RWPE2 (cell line): ENCODE results near the gene DST.

Source experiments
- ATAC-seq: fragments of 200-7000 bp; cut with Tn5 transposase; 3 replicates; pipeline ENCODE4 v1.9.1; 2021; ENCODE audit warnings: low read depth
- DNase-seq: peaks from one replicate; pipeline ENCODE4 v3.0.0-alpha.2; 2020; ENCODE audit warnings: low spot score
- H3K27ac ChIP-seq: fragments of 450-650 bp; 2 replicates; pipeline ENCODE4 v1.5.1; 2017; ENCODE audit warnings: mild to moderate bottlenecking; ENCODE audit not compliant: poor library complexity, severe bottlenecking
- H3K27me3 ChIP-seq: fragments of 250-450 bp; sonication (Bioruptor Pico); 2 replicates; pipeline ENCODE4 v1.5.1; 2021; ENCODE audit warnings: mild to moderate bottlenecking, moderate library complexity; ENCODE audit not compliant: insufficient read depth, poor library complexity, severe bottlenecking
- H3K36me3 ChIP-seq: fragments of 250-450 bp; sonication (Bioruptor Pico); 2 replicates; pipeline ENCODE4 v1.5.1; 2020; ENCODE audit warnings: low read depth, mild to moderate bottlenecking, moderate library complexity
- H3K4me1 ChIP-seq: fragments of 250-450 bp; sonication (Bioruptor Pico); 2 replicates; pipeline ENCODE4 v1.5.1; 2021; ENCODE audit warnings: mild to moderate bottlenecking, moderate library complexity; ENCODE audit not compliant: insufficient read depth, poor library complexity, severe bottlenecking
- H3K4me3 ChIP-seq: fragments of 250-450 bp; sonication (Bioruptor Pico); 2 replicates; pipeline ENCODE4 v1.5.1; 2021; ENCODE audit warnings: mild to moderate bottlenecking, moderate library complexity; ENCODE audit not compliant: severe bottlenecking
- H3K9me3 ChIP-seq: fragments of 250-450 bp; sonication (Bioruptor Pico); 2 replicates; pipeline ENCODE4 v1.5.1; 2021; ENCODE audit warnings: mild to moderate bottlenecking, moderate library complexity; ENCODE audit not compliant: severe bottlenecking
- TF ChIP-seq, protein P1 (sequence below): fragments of 450-650 bp; IDR thresholded peaks from one replicate; pipeline ENCODE4 v1.5.1; 2017; ENCODE audit warnings: mild to moderate bottlenecking, moderate library complexity; ENCODE audit not compliant: poor library complexity, severe bottlenecking

Gene DST

DNA sequence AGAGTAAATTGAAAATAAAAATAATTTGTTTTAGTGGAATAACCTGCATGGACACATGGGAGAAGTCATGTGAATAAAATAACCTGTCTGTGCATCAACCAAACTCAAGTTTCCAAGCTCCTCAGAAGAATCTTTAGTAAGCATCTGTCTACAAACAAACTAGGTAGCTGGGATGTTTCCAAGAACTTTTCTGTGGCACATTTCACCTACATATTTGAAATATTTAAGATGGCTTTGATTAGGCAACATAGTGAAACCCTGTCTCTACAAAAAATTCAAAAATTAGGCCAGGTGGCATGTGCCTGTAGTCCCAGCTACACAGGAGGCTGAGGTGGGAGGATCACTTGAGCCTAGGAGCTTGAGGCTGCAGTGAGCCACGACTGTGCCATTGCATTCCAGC, 168.2 kb downstream of the DST start:
- no peak overlapping the region for H3K27ac ChIP-seq

DNA sequence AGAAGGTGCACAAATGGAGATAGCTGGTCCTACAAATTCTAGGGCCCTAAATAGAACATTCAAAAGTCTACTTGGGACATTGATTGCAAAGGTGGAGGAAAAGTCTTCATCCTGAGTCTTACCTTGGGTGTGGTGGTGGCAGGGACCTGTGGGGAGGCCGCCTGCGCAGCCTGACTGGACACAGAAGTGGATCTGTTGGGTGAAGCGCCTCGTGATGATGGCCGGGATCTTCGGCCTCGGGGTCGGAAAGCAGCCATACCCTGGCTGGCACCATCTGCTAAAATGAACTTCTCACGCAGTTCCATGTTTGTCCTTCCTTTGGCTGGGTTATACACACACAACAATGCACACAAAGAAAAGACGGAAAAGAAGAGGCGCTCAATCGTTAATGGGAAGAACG, 179.2 kb downstream of the DST start:
- DNase-seq = no peak
- H3K4me3 ChIP-seq = no peak overlapping the region
- H3K9me3 ChIP-seq = no peaks in the 10 kb centered on the region
- no peaks in the 10 kb centered on the region for H3K27me3 ChIP-seq
- H3K27ac ChIP-seq = no peak overlapping the region
- ATAC-seq = no peak
- H3K4me1 ChIP-seq = no peaks in the 10 kb centered on the region
- peaks cover 84% of the 10 kb centered on the region for H3K36me3 ChIP-seq
- TF ChIP-seq, protein P1, sequence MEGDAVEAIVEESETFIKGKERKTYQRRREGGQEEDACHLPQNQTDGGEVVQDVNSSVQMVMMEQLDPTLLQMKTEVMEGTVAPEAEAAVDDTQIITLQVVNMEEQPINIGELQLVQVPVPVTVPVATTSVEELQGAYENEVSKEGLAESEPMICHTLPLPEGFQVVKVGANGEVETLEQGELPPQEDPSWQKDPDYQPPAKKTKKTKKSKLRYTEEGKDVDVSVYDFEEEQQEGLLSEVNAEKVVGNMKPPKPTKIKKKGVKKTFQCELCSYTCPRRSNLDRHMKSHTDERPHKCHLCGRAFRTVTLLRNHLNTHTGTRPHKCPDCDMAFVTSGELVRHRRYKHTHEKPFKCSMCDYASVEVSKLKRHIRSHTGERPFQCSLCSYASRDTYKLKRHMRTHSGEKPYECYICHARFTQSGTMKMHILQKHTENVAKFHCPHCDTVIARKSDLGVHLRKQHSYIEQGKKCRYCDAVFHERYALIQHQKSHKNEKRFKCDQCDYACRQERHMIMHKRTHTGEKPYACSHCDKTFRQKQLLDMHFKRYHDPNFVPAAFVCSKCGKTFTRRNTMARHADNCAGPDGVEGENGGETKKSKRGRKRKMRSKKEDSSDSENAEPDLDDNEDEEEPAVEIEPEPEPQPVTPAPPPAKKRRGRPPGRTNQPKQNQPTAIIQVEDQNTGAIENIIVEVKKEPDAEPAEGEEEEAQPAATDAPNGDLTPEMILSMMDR = no peak

More for the DNA sequence above, 168.2 kb downstream of the DST start:
- TF ChIP-seq, protein P1 = no peak
- Histone ChIP-seq H3K36me3 (peaks cover 89% of the 10 kb centered on the region), H3K9me3 (no peaks in the 10 kb centered on the region), H3K4me3 (no peak overlapping the region), H3K27me3 (no peaks in the 10 kb centered on the region), H3K4me1 (no peaks in the 10 kb centered on the region)
- ATAC-seq (no peak), DNase-seq (no peak)

DNA sequence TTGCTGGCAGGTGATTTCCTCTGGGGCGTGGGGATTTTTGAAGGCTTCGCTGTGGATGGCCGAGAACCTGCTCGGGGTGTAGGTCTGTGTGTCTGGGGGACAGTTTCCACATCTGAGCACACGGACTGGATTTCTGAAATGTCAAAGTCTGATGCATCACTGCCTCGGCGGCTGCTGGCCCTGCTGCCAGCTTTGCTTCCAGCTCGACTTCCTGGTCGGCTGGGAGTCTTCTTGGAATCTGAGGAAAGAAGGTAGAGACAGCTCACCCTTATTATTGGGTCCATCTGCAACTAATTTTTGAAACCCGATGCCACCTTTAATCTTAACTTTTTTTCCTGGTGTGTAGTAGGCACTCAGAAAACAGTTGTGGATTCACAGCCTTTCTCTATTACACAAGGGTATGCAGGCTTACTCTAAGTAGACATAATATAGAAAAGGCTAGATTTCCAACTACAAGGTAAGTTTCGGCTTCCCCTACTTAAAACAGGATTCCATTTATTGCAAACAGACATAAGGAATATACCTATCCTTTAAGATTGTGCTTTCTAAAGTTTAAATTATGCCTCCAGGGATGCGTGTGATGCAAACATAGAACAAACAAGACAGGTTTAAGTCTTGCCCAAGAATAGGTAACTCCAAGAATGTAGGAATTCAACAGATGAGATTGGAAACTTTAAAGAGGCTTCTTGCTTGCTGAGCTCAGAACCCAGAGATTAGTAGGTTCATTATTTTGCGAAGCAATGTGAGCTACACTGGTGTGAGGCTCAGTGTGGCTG, 183.5 kb downstream of the DST start:
- ATAC-seq (no peak), DNase-seq (no peak)
- Histone ChIP-seq H3K9me3 (no peaks in the 10 kb centered on the region), H3K4me1 (no peaks in the 10 kb centered on the region), H3K27me3 (no peaks in the 10 kb centered on the region), H3K27ac (no peak overlapping the region), H3K36me3 (peaks cover 57% of the 10 kb centered on the region), H3K4me3 (no peak overlapping the region)
- TF ChIP-seq, protein P1 = no peak

DNA sequence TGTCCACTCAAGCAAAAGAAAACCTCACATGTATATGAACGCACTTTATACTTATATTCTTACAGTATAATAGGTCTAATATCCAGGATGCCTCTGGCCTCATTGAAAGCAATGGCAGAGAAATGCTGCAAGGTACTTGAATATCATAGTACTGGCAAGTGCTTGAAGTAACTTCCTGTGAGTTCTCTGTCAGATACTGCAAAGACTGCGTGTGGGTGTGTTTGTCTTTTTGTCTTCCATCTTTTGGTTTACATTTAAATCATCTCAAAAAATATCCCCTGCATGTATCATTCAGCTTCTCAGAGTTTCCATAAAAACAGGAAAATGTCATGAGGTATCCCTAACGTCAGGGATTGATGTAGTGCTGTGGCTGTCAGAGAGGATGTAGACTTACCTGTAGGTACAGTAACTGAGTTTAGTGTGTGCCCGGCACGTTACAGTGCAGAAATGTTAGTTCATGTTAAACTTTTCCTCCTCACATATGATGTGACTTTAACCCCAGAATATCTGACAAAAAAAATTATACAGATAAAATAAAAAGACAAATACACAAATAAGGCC, 184.3 kb downstream of the DST start:
- Histone ChIP-seq H3K9me3 (no peaks in the 10 kb centered on the region), H3K4me3 (no peak overlapping the region), H3K27me3 (no peaks in the 10 kb centered on the region), H3K36me3 (peaks cover 49% of the 10 kb centered on the region), H3K4me1 (no peaks in the 10 kb centered on the region), H3K27ac (no peak overlapping the region)
- ATAC-seq = no peak
- DNase-seq = no peak
- TF ChIP-seq, protein P1 = no peak

DNA sequence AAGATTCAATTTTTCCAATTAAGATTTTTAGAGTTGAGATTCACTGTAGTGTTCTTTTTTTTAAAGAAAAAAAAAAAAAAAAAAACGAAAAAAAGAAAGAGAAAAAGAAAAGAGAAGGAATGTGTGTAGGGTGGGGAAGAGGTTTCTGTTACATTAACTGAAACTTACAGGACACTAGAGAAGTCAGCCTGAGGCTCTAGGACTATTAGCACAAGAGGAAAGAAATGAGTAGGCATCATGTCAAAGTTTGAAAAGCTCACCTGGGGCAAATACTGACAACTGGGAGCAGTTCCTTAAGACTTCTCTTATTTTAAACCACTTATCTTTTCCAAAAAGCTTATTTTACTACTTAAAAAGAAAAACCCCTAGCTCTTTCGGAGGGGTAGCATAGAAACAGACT, 185.9 kb downstream of the DST start:
- ATAC-seq = no peak
- TF ChIP-seq, protein P1 = no peak

More for the DNA sequence above, 185.9 kb downstream of the DST start:
- no peak for DNase-seq
- H3K36me3 ChIP-seq = peaks cover 32% of the 10 kb centered on the region
- no peak overlapping the region for H3K4me3 ChIP-seq
- H3K27me3 ChIP-seq = no peaks in the 10 kb centered on the region
- no peaks in the 10 kb centered on the region for H3K9me3 ChIP-seq
- H3K27ac ChIP-seq = no peak overlapping the region
- no peaks in the 10 kb centered on the region for H3K4me1 ChIP-seq
